MM.1S (cell line): Measurements from ENCODE around the gene C1orf232.

Experiments
- DNase-seq: peaks from one replicate; pipeline ENCODE4 v3.0.0-alpha.2; 2015
- H2AFZ ChIP-seq: fragments of 300-600 bp; sonication (generic); 2 replicates; pipeline ENCODE4 v1.6.0; 2016; ENCODE audit warnings: antibody characterized with exemption, low read length
- H3F3A ChIP-seq: fragments of 300-600 bp; sonication (generic); 2 replicates; pipeline ENCODE4 v1.6.1; 2016; ENCODE audit warnings: mild to moderate bottlenecking, antibody characterized with exemption, low read length, moderate library complexity, mixed read lengths; ENCODE audit not compliant: insufficient read depth
- H3K27ac ChIP-seq: fragments of 300-600 bp; sonication (generic); 2 replicates; pipeline ENCODE4 v1.5.1; 2016; ENCODE audit warnings: mild to moderate bottlenecking, low read length
- H3K27me3 ChIP-seq: fragments of 300-600 bp; sonication (generic); replicated peaks from 2 replicates; pipeline ENCODE4 v1.6.0; 2016; ENCODE audit warnings: low read length; ENCODE audit not compliant: insufficient read depth
- H3K36me3 ChIP-seq: fragments of 300-600 bp; sonication (generic); replicated peaks from 2 replicates; pipeline ENCODE4 v1.6.1; 2016; ENCODE audit warnings: mild to moderate bottlenecking, low read length, mixed read lengths; ENCODE audit not compliant: insufficient read depth
- H3K4me1 ChIP-seq: fragments of 300-600 bp; sonication (generic); 2 replicates; pipeline ENCODE4 v1.6.1; 2016; ENCODE audit warnings: low read length, mixed read lengths
- H3K4me2 ChIP-seq: fragments of 300-600 bp; sonication (generic); 2 replicates; pipeline ENCODE4 v1.6.0; 2016; ENCODE audit warnings: low read depth, low read length
- H3K4me3 ChIP-seq: fragments of 300-600 bp; sonication (generic); 2 replicates; pipeline ENCODE4 v1.5.1; 2016; ENCODE audit warnings: low read length, mixed read lengths
- H3K79me2 ChIP-seq: fragments of 300-600 bp; sonication (generic); 2 replicates; pipeline ENCODE4 v1.6.1; 2016; ENCODE audit warnings: mixed run types, low read length, mixed read lengths
- H3K9ac ChIP-seq: fragments of 300-600 bp; sonication (generic); 2 replicates; pipeline ENCODE4 v1.6.1; 2016; ENCODE audit warnings: low read length, mixed read lengths
- H3K9me2 ChIP-seq: fragments of 300-600 bp; sonication (generic); replicated peaks from 2 replicates; pipeline ENCODE4 v1.6.1; 2016; ENCODE audit warnings: mild to moderate bottlenecking, low read length, mixed read lengths; ENCODE audit not compliant: insufficient read depth
- H3K9me3 ChIP-seq: fragments of 300-600 bp; sonication (generic); replicated peaks from 2 replicates; pipeline ENCODE4 v1.6.1; 2016; ENCODE audit warnings: mild to moderate bottlenecking, low read length, mixed read lengths; ENCODE audit not compliant: insufficient read depth
- H4K20me1 ChIP-seq: fragments of 300-600 bp; sonication (generic); 2 replicates; pipeline ENCODE4 v1.6.1; 2016; ENCODE audit warnings: mild to moderate bottlenecking, low read length, moderate library complexity, mixed read lengths; ENCODE audit not compliant: insufficient read depth
- EZH2 ChIP-seq: fragments of 300-600 bp; sonication (generic); optimal IDR thresholded peaks from 2 replicates; pipeline ENCODE3; 2017; ENCODE audit warnings: low read depth, mild to moderate bottlenecking, antibody characterized with exemption, low read length, mixed read lengths
- EZH2phosphoT487 ChIP-seq: fragments of 300-600 bp; sonication (generic); IDR thresholded peaks from 2 replicates; pipeline ENCODE4 v1.6.1; 2018; ENCODE audit warnings: antibody characterized with exemption, low read length
- TF ChIP-seq, protein P1 (sequence below): fragments of 300-600 bp; sonication (generic); IDR thresholded peaks from 2 replicates; pipeline ENCODE4 v1.5.1; 2016; ENCODE audit warnings: antibody characterized with exemption, low read length, mixed read lengths

Gene C1orf232

DNA sequence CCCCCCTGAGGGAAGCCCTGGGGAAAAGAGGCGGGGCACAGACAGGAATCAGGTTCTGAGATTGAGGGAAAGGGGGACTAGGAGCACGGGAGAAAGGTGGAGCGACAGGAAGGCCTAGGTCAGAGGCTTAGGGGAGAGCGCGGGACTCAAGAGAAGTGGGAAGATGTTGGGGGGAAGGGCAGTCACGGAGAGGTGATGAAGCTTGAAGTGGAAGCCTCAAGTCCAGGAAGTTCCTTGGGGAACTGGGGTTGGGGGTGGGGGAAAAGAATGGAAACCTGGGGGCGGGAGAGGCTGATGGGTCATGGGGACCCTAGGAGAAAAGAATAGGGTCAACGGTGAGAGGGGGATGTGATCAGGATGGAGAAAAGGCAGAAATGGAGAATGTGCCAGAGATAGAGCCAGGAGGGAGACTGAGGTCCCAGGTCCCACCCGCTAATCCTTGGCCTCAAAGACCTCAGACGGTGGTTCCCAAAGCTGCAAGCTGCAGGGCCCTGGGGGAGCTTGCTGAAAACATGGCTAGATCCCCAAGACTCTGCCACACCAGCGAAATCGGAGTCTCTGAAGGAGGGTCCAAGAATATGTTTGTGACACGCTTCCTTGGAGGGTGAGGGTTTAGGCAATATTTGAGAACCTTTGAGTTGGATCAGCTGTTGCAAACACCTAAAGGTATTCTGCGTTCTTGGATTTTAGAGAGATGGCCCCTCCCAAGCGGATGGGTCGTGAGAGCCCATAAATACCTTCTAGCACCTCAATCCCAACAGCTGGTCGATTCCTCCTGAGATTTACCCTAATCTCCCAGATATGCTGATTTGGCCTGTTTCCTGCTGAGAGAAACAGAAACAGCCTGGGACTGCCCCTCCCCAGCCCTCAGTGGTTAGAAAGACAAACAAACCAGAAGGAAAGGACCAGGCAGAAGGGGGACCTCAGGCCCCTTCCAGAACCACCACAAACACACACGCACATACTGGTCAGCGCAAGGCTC lies 3.6 kb downstream of the C1orf232 start:
- Histone ChIP-seq H3K36me3 (no peaks in the 10 kb centered on the region), H3K4me3 (no peak overlapping the region), H3K27ac (no peak overlapping the region), H3K4me1 (peaks cover 10% of the 10 kb centered on the region), H3K27me3 (peaks cover 27% of the 10 kb centered on the region), H3K9ac (no peak overlapping the region), H2AFZ (no peak overlapping the region; the same call in 1 of the 2 replicates), H3K9me2 (no peaks in the 10 kb centered on the region), H3K4me2 (peak overlapping the region; percentile 98; the same call in 1 of the 2 replicates), H4K20me1 (no peaks in the 10 kb centered on the region), H3F3A (no peaks in the 10 kb centered on the region), H3K9me3 (no peaks in the 10 kb centered on the region), H3K79me2 (peaks cover 4% of the 10 kb centered on the region)
- TF ChIP-seq, protein P1, sequence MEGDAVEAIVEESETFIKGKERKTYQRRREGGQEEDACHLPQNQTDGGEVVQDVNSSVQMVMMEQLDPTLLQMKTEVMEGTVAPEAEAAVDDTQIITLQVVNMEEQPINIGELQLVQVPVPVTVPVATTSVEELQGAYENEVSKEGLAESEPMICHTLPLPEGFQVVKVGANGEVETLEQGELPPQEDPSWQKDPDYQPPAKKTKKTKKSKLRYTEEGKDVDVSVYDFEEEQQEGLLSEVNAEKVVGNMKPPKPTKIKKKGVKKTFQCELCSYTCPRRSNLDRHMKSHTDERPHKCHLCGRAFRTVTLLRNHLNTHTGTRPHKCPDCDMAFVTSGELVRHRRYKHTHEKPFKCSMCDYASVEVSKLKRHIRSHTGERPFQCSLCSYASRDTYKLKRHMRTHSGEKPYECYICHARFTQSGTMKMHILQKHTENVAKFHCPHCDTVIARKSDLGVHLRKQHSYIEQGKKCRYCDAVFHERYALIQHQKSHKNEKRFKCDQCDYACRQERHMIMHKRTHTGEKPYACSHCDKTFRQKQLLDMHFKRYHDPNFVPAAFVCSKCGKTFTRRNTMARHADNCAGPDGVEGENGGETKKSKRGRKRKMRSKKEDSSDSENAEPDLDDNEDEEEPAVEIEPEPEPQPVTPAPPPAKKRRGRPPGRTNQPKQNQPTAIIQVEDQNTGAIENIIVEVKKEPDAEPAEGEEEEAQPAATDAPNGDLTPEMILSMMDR: no peak
- TF ChIP-seq EZH2 (no peak), EZH2phosphoT487 (no peak)
- DNase-seq: no peak

GRCh38 chr1:26164036-26164860 lies 4.5 kb downstream of the C1orf232 start:
- no peaks in the 10 kb centered on the region for H3K79me2 ChIP-seq
- TF ChIP-seq EZH2 (no peak), EZH2phosphoT487 (no peak)
- TF ChIP-seq, protein P1: peak; percentile 48
- no peaks in the 10 kb centered on the region for H3K36me3 ChIP-seq
- no peaks in the 10 kb centered on the region for H3K9me3 ChIP-seq
- DNase-seq: peak; percentile 48
- H3K4me1 ChIP-seq: peaks cover 10% of the 10 kb centered on the region
- peak overlapping the region; percentile 63 for H3K4me3 ChIP-seq
- no peak overlapping the region for H3K27ac ChIP-seq
- H3K9me2 ChIP-seq: no peaks in the 10 kb centered on the region
- H3K9ac ChIP-seq: peak overlapping the region; percentile 12; the same call in 1 of the 2 replicates
- no peaks in the 10 kb centered on the region for H4K20me1 ChIP-seq
- H3K4me2 ChIP-seq: peak overlapping the region; percentile 98
- H3F3A ChIP-seq: no peaks in the 10 kb centered on the region
- peaks cover 27% of the 10 kb centered on the region for H3K27me3 ChIP-seq
- H2AFZ ChIP-seq: peak overlapping the region; percentile 84

DNA sequence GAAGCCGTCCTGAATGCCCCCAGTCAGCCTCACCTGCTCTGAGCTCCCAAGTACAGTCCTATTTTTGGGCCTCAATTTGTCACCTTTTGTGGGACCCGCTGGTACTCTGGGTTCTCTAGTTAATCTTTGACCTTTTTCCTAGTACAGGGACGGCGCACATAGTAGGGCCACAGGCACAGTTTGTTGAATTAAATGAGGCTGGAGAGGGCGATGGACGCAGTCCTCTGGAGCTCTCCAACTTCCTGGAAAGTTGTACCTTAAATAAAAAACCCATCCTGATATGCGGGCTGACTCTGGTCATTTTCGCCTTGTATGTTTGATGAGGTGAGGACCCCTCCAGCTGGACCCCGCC lies 5.1 kb downstream of the C1orf232 start:
- H2AFZ ChIP-seq: peak overlapping the region; percentile 84
- DNase-seq: no peak
- no peaks in the 10 kb centered on the region for H3K9me3 ChIP-seq
- peak overlapping the region; percentile 98 for H3K4me2 ChIP-seq
- peak overlapping the region; percentile 12; the same call in 1 of the 2 replicates for H3K9ac ChIP-seq
- H3F3A ChIP-seq: no peaks in the 10 kb centered on the region
- H3K79me2 ChIP-seq: no peaks in the 10 kb centered on the region
- peaks cover 27% of the 10 kb centered on the region for H3K27me3 ChIP-seq
- no peaks in the 10 kb centered on the region for H3K36me3 ChIP-seq
- no peaks in the 10 kb centered on the region for H3K9me2 ChIP-seq
- H3K4me1 ChIP-seq: peaks cover 10% of the 10 kb centered on the region
- TF ChIP-seq EZH2: no peak
- TF ChIP-seq EZH2phosphoT487: no peak
- TF ChIP-seq, protein P1: no peak
- no peak overlapping the region for H3K27ac ChIP-seq
- H4K20me1 ChIP-seq: no peaks in the 10 kb centered on the region
- peak overlapping the region; percentile 63 for H3K4me3 ChIP-seq
